C1 segment of cervical spinal cord (tissue), 14 donors: ENCODE results near the gene MYO5B.
"Not testable (repeated sequence)": the region's sequence is repeated elsewhere in the genome, so short reads cannot be mapped to it uniquely, and the experiment has no call there.

Experiments
- DNase-seq, 14 donors: peaks; one replicate each; lab custom pipeline; 2025; lab: John Stamatoyannopoulos, UW

MYO5B gene

DNA sequence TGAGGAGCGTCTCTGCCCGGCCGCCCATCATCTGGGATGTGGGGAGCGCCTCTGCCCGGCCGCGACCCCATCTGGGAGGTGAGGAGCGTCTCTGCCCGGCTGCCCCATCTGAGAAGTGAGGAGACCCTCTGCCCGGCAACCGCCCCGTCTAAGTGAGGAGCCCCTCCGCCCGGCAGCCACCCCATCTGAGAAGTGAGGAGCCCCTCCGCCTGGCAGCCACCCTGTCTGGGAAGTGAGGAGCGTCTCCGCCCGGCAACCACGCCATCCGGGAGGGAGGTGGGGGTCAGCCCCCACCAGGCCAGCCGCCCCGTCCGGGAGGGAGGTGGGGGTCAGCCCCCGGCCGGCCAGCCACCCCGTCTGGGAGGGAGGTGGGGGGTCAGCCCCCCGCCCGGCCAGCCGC lies 395.1 kb downstream of the MYO5B start:
- DNase-seq = not testable (repeated sequence)

DNA sequence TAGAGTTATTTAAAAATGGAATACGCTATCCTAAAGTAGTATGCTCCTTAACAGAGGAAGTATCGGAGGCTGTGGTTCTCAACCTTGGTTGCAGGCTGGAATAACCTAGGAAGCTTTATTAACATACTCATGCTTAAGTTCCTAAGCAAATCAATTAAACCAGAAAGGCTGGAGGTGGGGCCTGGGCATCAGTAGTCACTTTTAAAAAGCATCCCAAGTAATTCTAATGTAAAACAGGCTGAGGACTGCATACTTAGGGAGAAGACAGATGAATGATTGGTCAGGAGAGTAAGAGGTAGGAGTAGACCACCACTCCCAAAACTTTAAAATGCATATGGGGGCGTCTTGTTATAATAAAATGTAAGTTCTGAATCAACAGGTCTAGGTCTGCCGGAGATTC lies 396.9 kb downstream of the MYO5B start:
- no peak for DNase-seq

DNA sequence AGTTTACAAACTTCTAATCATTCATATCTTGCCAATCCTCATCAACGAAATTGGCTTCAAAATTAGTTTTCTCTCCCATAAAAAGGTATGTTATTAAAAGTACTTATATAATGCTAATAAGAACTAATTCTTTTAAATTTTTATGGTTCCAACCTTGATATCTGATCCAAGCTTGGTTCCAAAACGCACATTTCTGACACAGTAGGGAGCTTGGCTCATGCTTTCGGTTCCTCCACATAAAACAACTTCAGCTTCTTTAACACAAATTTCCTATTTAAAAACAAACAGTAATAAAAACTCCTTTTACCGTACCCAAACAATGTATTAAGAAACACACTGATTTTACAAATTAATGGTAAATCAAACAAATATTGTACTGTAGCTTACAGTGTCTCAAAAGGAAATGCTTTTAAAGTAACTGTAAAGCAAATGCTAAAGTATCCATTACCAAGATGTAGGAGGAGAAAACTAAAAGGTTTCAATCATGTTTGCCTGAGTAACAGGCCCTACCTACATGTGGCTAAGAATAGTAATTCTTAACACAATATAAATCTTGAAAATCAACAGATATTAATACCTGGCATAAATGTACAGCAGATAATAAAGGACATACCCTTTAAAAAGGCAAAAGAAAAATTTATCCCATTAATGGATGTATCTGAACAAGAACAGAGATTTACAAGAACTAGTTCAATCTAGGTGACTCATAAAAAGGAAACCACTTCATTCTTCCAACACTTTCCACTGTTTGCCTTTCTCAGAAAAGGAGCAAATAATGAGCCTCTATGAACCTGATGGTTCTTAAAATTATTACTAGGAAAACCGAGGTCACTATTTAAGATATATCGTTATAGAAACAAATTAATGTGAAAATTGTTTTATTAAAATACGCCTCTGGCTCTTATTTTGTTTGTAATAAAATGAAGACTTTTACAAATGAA lies 399.1 kb downstream of the MYO5B start:
- DNase-seq = no peak

DNA sequence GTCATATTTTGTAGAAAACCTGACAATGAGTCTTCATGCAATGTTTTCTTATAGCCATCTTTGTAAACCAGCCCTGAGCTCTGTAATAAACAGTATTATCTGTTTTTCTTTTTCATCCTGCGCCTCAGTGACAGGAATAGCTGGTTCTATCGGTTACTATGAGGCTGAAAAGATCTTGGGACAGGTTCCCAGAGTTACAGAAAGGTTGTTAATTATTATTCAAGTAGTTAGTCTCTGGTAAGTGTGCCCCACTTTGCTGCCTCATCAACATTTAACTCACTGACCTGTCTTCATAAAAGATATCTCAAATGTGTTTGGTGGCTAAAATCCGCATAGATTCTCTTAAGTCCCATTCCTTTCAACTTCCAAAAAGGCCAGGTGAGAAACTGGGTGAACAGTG lies 400.2 kb downstream of the MYO5B start:
- DNase-seq = no peak

DNA sequence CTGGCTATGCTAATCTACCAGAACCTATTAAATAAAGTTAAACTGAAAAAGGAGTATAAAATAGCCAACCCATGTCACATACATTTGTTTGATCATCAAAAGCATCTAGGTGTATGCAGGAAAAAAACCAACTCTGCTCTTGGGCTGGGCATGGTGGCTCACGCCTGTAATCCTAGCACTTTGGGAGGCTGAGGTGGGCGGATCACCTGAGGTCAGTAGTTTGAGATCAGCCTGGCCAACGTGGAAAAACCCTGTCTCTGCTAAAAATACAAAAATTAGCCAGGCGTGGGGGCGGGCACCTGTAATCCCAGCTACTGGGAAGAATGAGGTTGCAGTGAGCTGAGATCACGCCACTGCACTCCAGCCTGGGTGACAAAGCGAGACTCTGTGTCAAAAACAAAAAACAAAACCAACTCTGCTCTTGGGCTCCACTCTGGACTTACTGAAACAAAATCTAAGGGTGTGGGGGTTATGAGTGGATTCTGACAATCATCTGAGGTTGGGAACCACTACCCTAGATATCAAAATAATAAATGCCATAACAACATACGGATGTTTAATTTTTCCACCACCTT lies 405.3 kb downstream of the MYO5B start:
- not testable (repeated sequence) for DNase-seq

DNA sequence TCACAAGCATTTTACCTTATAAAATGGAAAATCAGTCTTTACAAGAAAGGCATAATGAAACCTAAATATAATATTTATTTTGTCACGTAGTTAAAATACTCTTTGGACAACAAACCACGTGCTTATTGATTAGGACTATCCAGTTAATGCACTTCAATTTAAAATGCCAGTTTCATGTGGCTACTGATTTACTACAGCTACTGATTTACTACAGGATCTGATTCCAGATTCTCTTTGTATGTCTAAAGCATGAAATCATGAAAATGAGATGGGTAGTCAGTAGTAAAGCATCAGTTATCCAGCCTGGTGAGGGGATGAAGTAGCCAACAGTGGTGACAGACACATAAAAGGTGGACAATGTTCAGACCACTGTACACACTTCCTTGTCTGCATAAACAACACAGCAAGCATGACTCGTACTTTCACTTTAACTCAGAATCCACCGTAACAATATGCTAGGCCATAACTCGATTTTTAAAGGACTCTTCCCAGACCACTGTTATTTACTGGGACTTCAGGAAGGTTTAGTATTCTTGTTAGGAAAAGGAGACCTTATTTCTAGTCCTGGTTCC lies 406.5 kb downstream of the MYO5B start:
- no peak for DNase-seq

DNA sequence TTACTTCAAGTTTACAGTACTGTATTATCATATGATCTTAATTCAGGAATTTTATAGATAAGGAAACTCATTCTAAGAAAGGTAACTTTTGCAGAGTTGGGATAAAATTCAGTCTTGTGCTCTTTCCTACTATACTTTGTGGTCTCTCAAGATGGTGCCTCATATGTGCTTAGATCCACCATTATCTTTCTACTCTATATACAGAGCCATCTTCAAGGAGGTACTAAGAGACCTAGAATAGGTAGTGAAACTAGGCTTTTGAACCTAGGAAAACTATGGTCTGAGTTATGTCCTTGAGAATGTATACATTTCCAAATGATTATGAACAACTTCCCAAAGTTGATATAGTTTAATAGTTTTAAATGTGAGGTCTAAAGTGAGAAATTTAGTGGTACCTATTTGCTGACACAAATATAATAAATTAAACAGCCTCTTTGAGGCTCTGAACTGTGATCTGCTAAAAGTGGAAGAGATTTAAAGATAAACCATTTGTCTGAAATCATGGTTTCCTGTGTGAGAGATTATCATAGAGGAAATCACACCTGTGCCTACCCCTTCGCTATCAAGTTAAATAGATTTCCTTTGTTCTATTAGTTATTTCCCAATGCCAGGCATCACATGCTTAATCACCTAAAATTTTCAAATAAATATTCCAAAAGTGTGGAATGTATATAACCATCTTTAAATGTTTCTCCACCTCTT lies 408.8 kb downstream of the MYO5B start:
- DNase-seq = no peak

DNA sequence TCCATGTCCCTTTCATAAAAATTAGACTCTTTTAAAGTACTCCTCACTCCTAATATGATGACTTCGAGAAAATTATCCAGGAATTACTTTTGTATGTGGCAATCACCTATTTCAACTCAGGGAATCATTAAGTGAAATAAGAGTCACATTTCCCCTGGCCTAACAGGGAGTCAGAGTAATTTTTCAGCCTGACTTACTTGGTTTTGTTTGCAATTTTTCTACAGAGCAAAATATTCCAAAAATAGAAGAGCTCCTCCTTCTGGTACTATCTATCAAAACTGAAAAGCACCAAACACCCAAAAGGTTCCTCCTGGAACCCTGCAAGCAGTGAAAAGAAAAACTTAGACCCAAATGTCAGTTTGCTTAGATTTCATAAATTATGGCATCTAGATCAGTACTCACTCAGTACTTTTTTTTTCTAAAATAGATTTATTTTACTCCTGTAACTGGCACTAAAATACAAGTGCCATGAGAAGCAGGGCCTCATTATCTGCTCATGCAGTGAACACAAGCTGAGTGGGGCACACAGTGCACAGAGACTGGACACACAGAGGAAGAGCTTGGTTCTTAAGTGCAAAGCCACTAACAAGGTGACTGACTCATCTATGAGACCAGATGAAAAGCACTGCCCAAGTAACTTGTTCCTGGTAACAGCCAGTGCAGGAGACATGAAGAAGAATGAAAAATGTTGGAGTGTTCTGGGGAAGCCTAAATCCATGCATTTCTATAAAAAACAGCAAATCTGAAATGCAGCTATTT lies 410.3 kb downstream of the MYO5B start:
- DNase-seq = no peak

DNA sequence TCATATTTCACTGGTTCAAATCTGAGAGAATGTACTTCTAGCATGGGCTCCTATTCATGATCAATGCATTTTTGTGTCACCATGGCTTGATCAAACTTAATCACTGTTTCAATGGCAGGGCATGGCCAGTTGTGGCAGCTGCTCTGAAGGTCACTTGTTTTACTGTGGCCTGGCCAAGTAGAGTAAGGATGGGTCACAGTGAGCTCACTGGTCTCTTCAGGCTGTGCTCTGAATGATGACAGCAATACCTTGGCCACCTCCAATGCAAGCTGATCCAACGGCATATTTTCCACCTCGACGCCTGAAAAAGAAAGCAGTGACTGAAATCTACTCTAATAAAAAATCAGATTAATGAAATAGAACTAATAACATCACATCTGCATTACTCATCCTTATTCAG lies 411.3 kb downstream of the MYO5B start:
- DNase-seq = not testable (repeated sequence)

DNA sequence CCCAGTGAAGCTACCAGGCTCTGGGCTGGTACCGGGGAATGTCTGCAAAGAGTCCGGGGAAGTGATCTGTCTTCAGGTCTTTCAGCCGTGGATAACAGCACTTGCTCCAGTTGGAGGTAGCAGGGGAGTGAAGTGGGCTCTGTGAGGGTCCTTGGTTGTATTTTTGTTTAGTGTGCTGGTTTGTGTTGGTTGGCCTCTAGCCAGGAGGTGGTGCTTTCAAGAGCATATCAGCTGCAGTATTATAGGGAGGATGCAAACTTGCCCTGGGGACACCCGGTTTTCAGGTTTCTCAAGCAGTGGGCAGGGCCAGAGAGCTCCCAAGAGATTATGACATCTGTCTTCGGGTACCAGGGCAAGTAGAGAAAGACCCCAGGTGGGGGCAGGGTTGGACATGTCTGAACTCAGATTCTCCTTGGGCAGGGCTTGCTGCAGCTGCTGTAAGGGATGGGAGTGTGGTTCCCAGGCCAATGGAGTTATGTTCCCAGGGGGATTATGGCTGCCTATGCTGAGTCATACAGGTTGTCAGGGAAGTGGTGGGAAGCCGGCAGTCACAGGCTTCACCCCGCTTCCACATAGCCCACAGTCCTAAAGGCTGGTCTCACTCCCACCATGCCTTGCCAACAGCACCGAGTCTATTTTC lies 416.0 kb downstream of the MYO5B start:
- no peak for DNase-seq
